ENCODE measurements around the gene NSMCE4A.
"Not testable (repeated sequence)": the region's sequence is repeated elsewhere in the genome, so short reads cannot be mapped to it uniquely, and the experiment has no call there.

Gene NSMCE4A

GRCh38 chr10:121935702-121936101 lies 39.3 kb downstream of the NSMCE4A start:
- DNase-seq (ENCODE audit: low spot score): peak; percentile 81

GRCh38 chr10:121930268-121931085 lies 44.5 kb downstream of the NSMCE4A start:
- not testable (repeated sequence) for DNase-seq (ENCODE audit: low spot score)

GRCh38 chr10:121929585-121930267 lies 45.3 kb downstream of the NSMCE4A start:
- DNase-seq (ENCODE audit: low spot score): not testable (repeated sequence)

GRCh38 chr10:121928528-121928884 lies 46.5 kb downstream of the NSMCE4A start:
- peak; percentile 11 for DNase-seq (ENCODE audit: low spot score)

- DNase-seq (ENCODE audit: low spot score): peak; percentile 94
These were observed 47.0 kb downstream of the NSMCE4A start, which contains the start of gene ATE1 for GRCh38 chr10:121927841-121928527. Gene ATE1, minus strand, starts transcription at chr10:121928031. Its CDS starts 82 bp downstream, at chr10:121927949.

GRCh38 chr10:121927318-121927840 lies 47.6 kb downstream of the NSMCE4A start:
- peak; percentile 68 for DNase-seq (ENCODE audit: low spot score)

- DNase-seq (ENCODE audit: low spot score): no peak
These were observed 48.2 kb downstream of the NSMCE4A start for GRCh38 chr10:121926671-121927317.

- no peak for DNase-seq (ENCODE audit: low spot score)
These were observed 48.9 kb downstream of the NSMCE4A start for GRCh38 chr10:121926157-121926556.

GRCh38 chr10:121921238-121921931 lies 53.6 kb downstream of the NSMCE4A start:
- DNase-seq (ENCODE audit: low spot score): no peak

- DNase-seq (ENCODE audit: low spot score): no peak
These were observed 55.4 kb downstream of the NSMCE4A start for GRCh38 chr10:121919666-121920065.

GRCh38 chr10:121918800-121919199 lies 56.2 kb downstream of the NSMCE4A start:
- DNase-seq (ENCODE audit: low spot score): not testable (repeated sequence)

- no peak for DNase-seq (ENCODE audit: low spot score)
These were observed 60.4 kb downstream of the NSMCE4A start for GRCh38 chr10:121914661-121915060.

GRCh38 chr10:121911421-121911697 lies 63.7 kb downstream of the NSMCE4A start:
- DNase-seq (ENCODE audit: low spot score): no peak

GRCh38 chr10:121910673-121911420 lies 64.2 kb downstream of the NSMCE4A start:
- no peak for DNase-seq (ENCODE audit: low spot score)

All from LoVo (cell line).